Parathyroid adenoma (tissue), 2 donors: Measurements from ENCODE around the gene NDC1.

Experiments used
- H2AFZ ChIP-seq: fragments of 300-600 bp; sonication (generic); one replicate; pipeline ENCODE4 v1.7.0; 2017; ENCODE audit warnings: antibody characterized with exemption, mild to moderate bottlenecking
- H3K27ac ChIP-seq: fragments of 300-600 bp; sonication (generic); one replicate; pipeline ENCODE4 v1.7.0; 2017
- H3K27me3 ChIP-seq: fragments of 300-600 bp; sonication (generic); one replicate; pipeline ENCODE4 v1.7.0; 2017; ENCODE audit warnings: low read length; ENCODE audit not compliant: control insufficient read depth, insufficient read depth
- H3K36me3 ChIP-seq: fragments of 300-600 bp; sonication (generic); one replicate; pipeline ENCODE4 v1.7.0; 2017; ENCODE audit warnings: low read length; ENCODE audit not compliant: control insufficient read depth, insufficient read depth
- H3K4me1 ChIP-seq: fragments of 300-600 bp; sonication (generic); one replicate; pipeline ENCODE4 v1.7.0; 2017; ENCODE audit warnings: control low read depth
- H3K4me2 ChIP-seq: fragments of 300-600 bp; sonication (generic); one replicate; pipeline ENCODE4 v1.7.0; 2017; ENCODE audit warnings: low read length
- H3K4me3 ChIP-seq: fragments of 300-600 bp; sonication (generic); one replicate; pipeline ENCODE4 v1.7.0; 2017; ENCODE audit warnings: low read depth, low read length
- H3K79me2 ChIP-seq: fragments of 300-600 bp; sonication (generic); one replicate; pipeline ENCODE4 v1.7.0; 2017; ENCODE audit warnings: control low read depth
- H3K9ac ChIP-seq: fragments of 300-600 bp; sonication (generic); one replicate; pipeline ENCODE4 v1.7.0; 2017; ENCODE audit warnings: mild to moderate bottlenecking
- H3K9me3 ChIP-seq: fragments of 300-600 bp; sonication (generic); one replicate; pipeline ENCODE4 v1.7.0; 2017; ENCODE audit warnings: low read length; ENCODE audit not compliant: control insufficient read depth
- CTCF ChIP-seq: fragments of 300-600 bp; sonication (generic); IDR thresholded peaks from one replicate; pipeline ENCODE4 v1.7.0; 2017; ENCODE audit warnings: antibody characterized with exemption, mild to moderate bottlenecking
- donor health status: primary hyperparathyroidism.

NDC1 gene

GRCh38 chr1:53728196-53728595, 109.9 kb downstream of the NDC1 start:
- Histone ChIP-seq H3K36me3 (no peaks in the 10 kb centered on the region), H3K4me1 (no peaks in the 10 kb centered on the region), H3K27ac (no peak overlapping the region), H3K4me2 (no peak overlapping the region), H2AFZ (no peak overlapping the region), H3K27me3 (no peaks in the 10 kb centered on the region), H3K79me2 (no peaks in the 10 kb centered on the region), H3K9me3 (no peaks in the 10 kb centered on the region), H3K9ac (no peak overlapping the region), H3K4me3 (no peak overlapping the region)
- no peak for TF ChIP-seq CTCF

GRCh38 chr1:53727461-53728092, 110.5 kb downstream of the NDC1 start:
- Histone ChIP-seq H3K4me1 (no peaks in the 10 kb centered on the region), H3K27me3 (no peaks in the 10 kb centered on the region), H3K36me3 (no peaks in the 10 kb centered on the region), H3K4me3 (no peak overlapping the region), H3K4me2 (no peak overlapping the region), H3K79me2 (no peaks in the 10 kb centered on the region), H3K9ac (no peak overlapping the region), H2AFZ (no peak overlapping the region), H3K27ac (no peak overlapping the region), H3K9me3 (no peaks in the 10 kb centered on the region)
- no peak for TF ChIP-seq CTCF

- no peak overlapping the region for H2AFZ ChIP-seq
- no peaks in the 10 kb centered on the region for H3K36me3 ChIP-seq
- no peak for TF ChIP-seq CTCF
- no peaks in the 10 kb centered on the region for H3K9me3 ChIP-seq
- no peak overlapping the region for H3K4me2 ChIP-seq
- H3K9ac ChIP-seq, result no peak overlapping the region
- no peak overlapping the region for H3K4me3 ChIP-seq
- H3K27ac ChIP-seq, result no peak overlapping the region
- H3K4me1 ChIP-seq, result no peaks in the 10 kb centered on the region
- H3K79me2 ChIP-seq, result no peaks in the 10 kb centered on the region
- no peaks in the 10 kb centered on the region for H3K27me3 ChIP-seq
Observed at GRCh38 chr1:53726009-53726600, 112.0 kb downstream of the NDC1 start.

GRCh38 chr1:53725238-53725689, 112.8 kb downstream of the NDC1 start:
- Histone ChIP-seq H3K27me3 (no peaks in the 10 kb centered on the region), H3K9ac (no peak overlapping the region), H3K79me2 (no peaks in the 10 kb centered on the region), H2AFZ (no peak overlapping the region), H3K36me3 (no peaks in the 10 kb centered on the region), H3K4me3 (no peak overlapping the region), H3K9me3 (no peaks in the 10 kb centered on the region), H3K4me2 (no peak overlapping the region), H3K4me1 (no peaks in the 10 kb centered on the region), H3K27ac (no peak overlapping the region)
- TF ChIP-seq CTCF, result no peak

- Histone ChIP-seq H3K79me2 (no peaks in the 10 kb centered on the region), H3K9me3 (no peaks in the 10 kb centered on the region), H3K27ac (no peak overlapping the region), H3K9ac (no peak overlapping the region), H3K4me3 (no peak overlapping the region), H3K4me2 (no peak overlapping the region), H3K36me3 (no peaks in the 10 kb centered on the region), H3K4me1 (no peaks in the 10 kb centered on the region), H2AFZ (no peak overlapping the region), H3K27me3 (no peaks in the 10 kb centered on the region)
- no peak for TF ChIP-seq CTCF
Observed at GRCh38 chr1:53722025-53722424, 116.1 kb downstream of the NDC1 start.
